ENCODE results near the gene SMCO2. TPM values are rescaled to one million over a fixed set of nuclear protein-coding genes. Genes with fewer than 3 reads are reported as not detected.
A peak's percentile ranks its signal among the peaks of the same experiment; 100 is the strongest.

SMCO2 gene
- total and polyA plus RNA-seq, 2 experiments from 2014 or later = not detected

- Histone ChIP-seq H3K27ac (no peak overlapping the region), H3K9me3 (ENCODE audit: low read depth) (no peaks in the 10 kb centered on the region), H3K4me1 (ENCODE audit: insufficient read depth) (peaks cover 33% of the 10 kb centered on the region), H3K9me2 (replicated peaks; ENCODE audit: insufficient read depth) (no peaks in the 10 kb centered on the region), H3K79me2 (peaks cover 77% of the 10 kb centered on the region), H3K4me3 (no peak overlapping the region), H3K27me3 (no peaks in the 10 kb centered on the region), H4K20me1 (ENCODE audit: insufficient read depth, poor library complexity, severe bottlenecking) (no peaks in the 10 kb centered on the region), H3K4me2 (peak overlapping the region; percentile 65), H2AFZ (no peak overlapping the region), H3K36me3 (replicated peaks; ENCODE audit: insufficient read depth, low read depth) (no peaks in the 10 kb centered on the region)
- TF ChIP-seq EZH2phosphoT487 (IDR thresholded peaks at IDR 0.05; ENCODE audit: low read depth, severe bottlenecking, unreplicated experiment) (no peak), EZH2 (IDR thresholded peaks at IDR 0.05; ENCODE audit: borderline replicate concordance) (no peak), CTCF (IDR thresholded peaks at IDR 0.05; ENCODE audit: poor library complexity) (no peak)
- no peak for DNase-seq (ENCODE audit: low spot score)
- 88% methylated on average over 4 of the region's 4 CpGs for WGBS (ENCODE audit: low lambda C conversion rate, missing lambda C conversion rate)
These were observed 104.1 kb downstream of the SMCO2 start for GRCh38 chr12:27550653-27550975.

GRCh38 chr12:27551172-27551840 is 104.8 kb downstream of the SMCO2 start:
- H3K4me1 ChIP-seq (ENCODE audit: insufficient read depth) = peaks cover 37% of the 10 kb centered on the region
- no peak overlapping the region for H3K4me2 ChIP-seq
- TF ChIP-seq EZH2 (IDR thresholded peaks at IDR 0.05; ENCODE audit: borderline replicate concordance) (no peak), CTCF (IDR thresholded peaks at IDR 0.05; ENCODE audit: poor library complexity) (no peak), EZH2phosphoT487 (IDR thresholded peaks at IDR 0.05; ENCODE audit: low read depth, severe bottlenecking, unreplicated experiment) (no peak)
- no peaks in the 10 kb centered on the region for H3K36me3 ChIP-seq (replicated peaks; ENCODE audit: insufficient read depth, low read depth)
- H3K4me3 ChIP-seq = no peak overlapping the region
- no peak overlapping the region for H3K27ac ChIP-seq
- no peak for DNase-seq (ENCODE audit: low spot score)
- H3K9me2 ChIP-seq (replicated peaks; ENCODE audit: insufficient read depth) = no peaks in the 10 kb centered on the region
- H3K79me2 ChIP-seq = peaks cover 77% of the 10 kb centered on the region
- H2AFZ ChIP-seq = no peak overlapping the region
- no peaks in the 10 kb centered on the region for H3K9me3 ChIP-seq (ENCODE audit: low read depth)
- H3K27me3 ChIP-seq = no peaks in the 10 kb centered on the region
- H4K20me1 ChIP-seq (ENCODE audit: insufficient read depth, poor library complexity, severe bottlenecking) = no peaks in the 10 kb centered on the region
- WGBS (ENCODE audit: low lambda C conversion rate, missing lambda C conversion rate) = 85% methylated on average over 9 of the region's 9 CpGs

Other genes starting within 250 kb of the SMCO2 start
- 34.2 and 36.7 TPM in 2 replicates for gene STK38L, start 202.4 kb upstream of the SMCO2 start, total RNA-seq
- 15.1 and 18.8 TPM in 2 replicates for gene STK38L, start 202.4 kb upstream of the SMCO2 start, polyA plus RNA-seq
- gene BMAL2, start 113.9 kb upstream of the SMCO2 start, total RNA-seq = 3.9 and 5.2 TPM in 2 replicates
- gene BMAL2, start 113.9 kb upstream of the SMCO2 start, polyA plus RNA-seq = 0.18 and 1.1 TPM in 2 replicates
- 38.6 and 42.4 TPM in 2 replicates for gene PPFIBP1, start 77.5 kb downstream of the SMCO2 start, total RNA-seq
- gene PPFIBP1, start 77.5 kb downstream of the SMCO2 start, polyA plus RNA-seq = 23.9 and 26.1 TPM in 2 replicates
- 1.6 and 4.7 TPM in 2 replicates for gene REP15, start 249.7 kb downstream of the SMCO2 start, total RNA-seq
- 0.43 and 1.2 TPM in 2 replicates for gene REP15, start 249.7 kb downstream of the SMCO2 start, polyA plus RNA-seq